HG03139 (cell line): ENCODE measurements around the gene CDHR3.

ENCODE experiments used
- ATAC-seq: cut with Tn5 transposase; IDR thresholded peaks from one replicate; pipeline ENCODE4 v1.9.1; 2021; ENCODE audit not compliant: unreplicated experiment

CDHR3 gene, protein sequence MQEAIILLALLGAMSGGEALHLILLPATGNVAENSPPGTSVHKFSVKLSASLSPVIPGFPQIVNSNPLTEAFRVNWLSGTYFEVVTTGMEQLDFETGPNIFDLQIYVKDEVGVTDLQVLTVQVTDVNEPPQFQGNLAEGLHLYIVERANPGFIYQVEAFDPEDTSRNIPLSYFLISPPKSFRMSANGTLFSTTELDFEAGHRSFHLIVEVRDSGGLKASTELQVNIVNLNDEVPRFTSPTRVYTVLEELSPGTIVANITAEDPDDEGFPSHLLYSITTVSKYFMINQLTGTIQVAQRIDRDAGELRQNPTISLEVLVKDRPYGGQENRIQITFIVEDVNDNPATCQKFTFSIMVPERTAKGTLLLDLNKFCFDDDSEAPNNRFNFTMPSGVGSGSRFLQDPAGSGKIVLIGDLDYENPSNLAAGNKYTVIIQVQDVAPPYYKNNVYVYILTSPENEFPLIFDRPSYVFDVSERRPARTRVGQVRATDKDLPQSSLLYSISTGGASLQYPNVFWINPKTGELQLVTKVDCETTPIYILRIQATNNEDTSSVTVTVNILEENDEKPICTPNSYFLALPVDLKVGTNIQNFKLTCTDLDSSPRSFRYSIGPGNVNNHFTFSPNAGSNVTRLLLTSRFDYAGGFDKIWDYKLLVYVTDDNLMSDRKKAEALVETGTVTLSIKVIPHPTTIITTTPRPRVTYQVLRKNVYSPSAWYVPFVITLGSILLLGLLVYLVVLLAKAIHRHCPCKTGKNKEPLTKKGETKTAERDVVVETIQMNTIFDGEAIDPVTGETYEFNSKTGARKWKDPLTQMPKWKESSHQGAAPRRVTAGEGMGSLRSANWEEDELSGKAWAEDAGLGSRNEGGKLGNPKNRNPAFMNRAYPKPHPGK

GRCh38 chr7:105963038-105963667 lies at the start of gene CDHR3:
Gene CDHR3, plus strand, starts transcription at chr7:105963264. Its CDS starts 55 bp downstream, at chr7:105963319.
- no peak for ATAC-seq

GRCh38 chr7:105913947-105914346 lies 49.1 kb upstream of the CDHR3 start:
- ATAC-seq: no peak

DNA sequence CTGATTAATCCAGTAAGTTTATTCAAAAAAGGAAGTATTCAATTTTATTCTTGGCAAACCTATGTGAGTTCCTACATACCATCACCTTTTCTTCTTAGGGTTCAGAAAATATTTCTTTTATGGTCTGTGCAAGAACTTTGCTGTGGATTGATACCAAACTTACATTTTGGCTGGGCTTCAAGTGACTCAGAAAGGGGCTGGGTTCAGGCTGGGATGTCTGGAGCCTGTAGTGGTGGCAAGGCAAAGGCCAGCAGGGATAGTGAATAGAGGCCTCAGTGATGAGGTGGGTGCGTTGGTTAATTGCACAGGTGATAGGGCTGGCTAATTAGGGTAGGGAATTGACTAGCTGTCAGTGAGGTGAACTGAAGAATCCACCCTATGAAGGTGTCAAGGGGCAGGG lies 46.5 kb upstream of the CDHR3 start:
- ATAC-seq: no peak

GRCh38 chr7:105917659-105918058 lies 45.4 kb upstream of the CDHR3 start:
- ATAC-seq: no peak

DNA sequence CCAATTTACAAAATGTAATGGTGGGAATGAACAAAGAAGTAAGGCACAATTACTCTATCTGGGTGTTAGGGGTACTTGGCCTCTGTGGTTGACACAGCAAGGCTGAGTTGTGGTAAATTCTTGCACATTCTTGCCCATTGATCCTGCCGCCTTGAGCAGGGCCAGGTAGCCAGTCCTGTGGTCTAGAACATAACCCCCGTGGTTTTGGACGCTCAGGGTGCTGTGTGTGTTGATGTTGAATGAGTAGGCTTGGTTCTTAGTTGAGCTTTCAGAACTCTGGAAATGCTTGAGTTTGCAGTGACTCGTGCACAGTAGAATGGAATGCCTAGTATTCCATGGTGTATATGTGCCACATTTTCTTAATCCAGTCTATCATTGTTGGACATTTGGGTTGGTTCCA lies 42.3 kb upstream of the CDHR3 start:
- no peak for ATAC-seq

- ATAC-seq: no peak
Observed at GRCh38 chr7:105924945-105925344, 38.1 kb upstream of the CDHR3 start.

DNA sequence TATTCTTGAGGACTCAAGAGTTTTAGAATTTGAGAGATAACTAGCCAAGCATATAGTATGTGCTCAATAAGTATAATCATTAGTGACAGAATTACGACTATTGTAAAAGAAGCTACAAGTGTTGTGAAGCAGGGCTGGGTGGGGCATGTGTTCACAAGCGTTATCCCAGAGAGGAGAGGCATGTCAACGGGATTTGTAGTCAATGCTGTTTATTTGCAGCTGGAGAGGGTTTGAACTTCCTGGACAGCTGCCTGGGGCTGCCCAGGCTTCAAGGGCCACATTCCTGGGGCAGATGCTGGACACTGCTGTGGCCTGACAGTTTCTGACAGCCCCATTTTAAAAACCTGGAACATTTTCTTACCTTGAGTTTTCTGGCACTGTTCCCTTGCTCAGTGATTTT lies 36.9 kb upstream of the CDHR3 start:
- ATAC-seq: no peak

DNA sequence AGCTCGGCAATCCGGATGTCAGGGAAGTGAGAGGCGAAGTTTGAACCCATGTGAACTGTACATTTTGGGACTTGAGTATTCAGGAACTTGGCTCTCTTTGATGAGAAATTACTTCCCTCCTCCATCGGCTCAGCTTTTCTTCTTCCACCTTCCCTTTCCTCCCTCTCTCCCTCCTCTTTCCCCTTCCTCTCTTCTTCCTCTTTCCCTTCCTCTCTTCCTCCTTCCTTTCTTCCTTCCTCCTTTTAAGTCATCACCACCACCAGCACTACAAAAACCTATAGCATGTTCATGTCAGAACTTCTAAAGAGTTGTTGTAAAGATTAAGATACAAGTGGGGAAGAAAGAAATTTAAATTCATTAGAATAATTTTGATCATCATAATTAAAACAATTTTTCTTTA lies 31.9 kb upstream of the CDHR3 start:
- no peak for ATAC-seq

GRCh38 chr7:105932835-105933477 lies 30.1 kb upstream of the CDHR3 start:
- no peak for ATAC-seq

GRCh38 chr7:105934572-105935185 lies 28.4 kb upstream of the CDHR3 start:
- ATAC-seq: no peak

DNA sequence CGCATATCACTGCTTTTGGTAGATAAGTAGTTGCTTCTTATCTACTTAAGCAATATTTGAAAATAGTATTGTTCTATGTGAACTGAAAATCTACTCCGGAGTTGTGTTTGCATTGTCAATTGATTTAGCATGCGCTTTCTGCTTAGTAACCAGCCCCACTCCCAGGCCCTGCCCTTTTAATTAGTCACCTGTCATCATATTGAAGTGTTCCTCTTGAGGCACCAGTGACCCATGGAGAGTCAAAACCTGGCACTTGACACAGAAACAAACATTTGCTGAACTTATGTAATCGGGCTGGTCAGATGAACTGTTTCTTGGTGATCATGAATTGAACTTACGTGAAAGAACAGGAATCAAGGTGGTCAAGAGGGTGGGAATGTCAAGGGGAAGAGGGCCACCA lies 27.8 kb upstream of the CDHR3 start:
- no peak for ATAC-seq

DNA sequence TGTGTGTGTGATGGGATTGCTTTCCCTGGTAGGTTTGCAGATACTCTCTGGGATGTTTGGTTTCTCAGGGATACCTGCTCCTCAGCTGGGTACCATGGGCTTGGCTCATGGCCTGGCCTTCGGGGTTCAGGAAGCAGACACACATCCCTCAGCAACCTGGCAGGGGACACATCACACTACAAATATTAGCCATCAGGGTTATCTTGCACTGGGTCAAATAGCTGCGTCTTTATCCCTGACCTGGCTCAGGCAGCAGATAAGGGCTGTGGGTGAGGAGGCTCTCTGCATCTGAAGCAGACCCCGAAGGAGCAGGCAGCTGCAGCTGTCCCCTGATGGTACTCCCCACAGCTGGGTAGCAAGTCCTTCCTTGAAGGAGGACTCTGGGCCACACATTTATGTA lies 25.7 kb upstream of the CDHR3 start:
- ATAC-seq: no peak

DNA sequence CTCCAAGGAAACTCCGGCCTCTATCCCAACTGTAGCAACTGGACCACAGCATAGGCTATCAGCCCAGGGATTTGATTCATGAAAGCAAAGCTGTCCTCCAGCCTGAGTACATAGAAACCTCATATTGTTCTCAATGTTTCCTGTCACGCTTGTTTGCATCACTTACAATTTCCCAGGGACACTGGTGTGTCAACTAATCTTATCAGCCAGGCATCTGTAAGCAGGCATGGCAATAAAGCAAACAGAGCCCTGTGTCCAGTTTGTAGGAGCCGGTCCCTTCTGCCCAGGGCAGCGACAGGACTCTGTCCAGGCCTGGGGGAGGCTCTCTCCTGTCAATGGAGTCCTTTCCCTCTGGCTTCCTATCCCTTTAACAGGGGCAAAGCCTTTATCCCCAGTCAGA lies 23.0 kb upstream of the CDHR3 start:
- no peak for ATAC-seq

- ATAC-seq: no peak
Observed at GRCh38 chr7:105941596-105941995, 21.5 kb upstream of the CDHR3 start.

DNA sequence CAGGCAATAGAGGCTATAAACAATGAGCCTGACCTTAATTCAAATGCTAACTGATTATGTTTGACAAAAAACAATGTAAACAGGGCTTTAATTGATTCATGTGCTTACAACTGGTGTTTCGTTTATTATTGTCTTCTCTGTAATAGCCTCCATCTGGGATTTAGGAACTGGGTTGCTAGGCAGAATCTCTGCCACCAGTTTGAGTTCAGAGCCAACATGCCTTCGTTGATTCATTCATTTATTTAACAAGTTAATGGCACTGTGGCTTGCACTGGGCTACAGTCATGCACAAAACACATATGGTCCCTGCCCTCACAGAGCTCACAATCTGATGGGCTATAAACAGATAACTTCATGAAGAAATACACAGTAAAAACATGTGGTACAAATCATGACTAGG lies 19.6 kb upstream of the CDHR3 start:
- no peak for ATAC-seq

- no peak for ATAC-seq
Observed at GRCh38 chr7:105945848-105946247, 17.2 kb upstream of the CDHR3 start.

- no peak for ATAC-seq
Observed at GRCh38 chr7:105951597-105951996, 11.5 kb upstream of the CDHR3 start.

- no peak for ATAC-seq
Observed at GRCh38 chr7:105952917-105953595, 10.0 kb upstream of the CDHR3 start.

- no peak for ATAC-seq
Observed at GRCh38 chr7:105954711-105955110, 8.4 kb upstream of the CDHR3 start.
